GM18502 (cell line): Measurements from ENCODE around the gene MAP1B.

Experiments used
- ATAC-seq: cut with Tn5 transposase; IDR thresholded peaks from one replicate; pipeline ENCODE4 v1.9.1; 2021; ENCODE audit warnings: mild to moderate bottlenecking; ENCODE audit not compliant: unreplicated experiment, poor library complexity

The MAP1B gene

DNA sequence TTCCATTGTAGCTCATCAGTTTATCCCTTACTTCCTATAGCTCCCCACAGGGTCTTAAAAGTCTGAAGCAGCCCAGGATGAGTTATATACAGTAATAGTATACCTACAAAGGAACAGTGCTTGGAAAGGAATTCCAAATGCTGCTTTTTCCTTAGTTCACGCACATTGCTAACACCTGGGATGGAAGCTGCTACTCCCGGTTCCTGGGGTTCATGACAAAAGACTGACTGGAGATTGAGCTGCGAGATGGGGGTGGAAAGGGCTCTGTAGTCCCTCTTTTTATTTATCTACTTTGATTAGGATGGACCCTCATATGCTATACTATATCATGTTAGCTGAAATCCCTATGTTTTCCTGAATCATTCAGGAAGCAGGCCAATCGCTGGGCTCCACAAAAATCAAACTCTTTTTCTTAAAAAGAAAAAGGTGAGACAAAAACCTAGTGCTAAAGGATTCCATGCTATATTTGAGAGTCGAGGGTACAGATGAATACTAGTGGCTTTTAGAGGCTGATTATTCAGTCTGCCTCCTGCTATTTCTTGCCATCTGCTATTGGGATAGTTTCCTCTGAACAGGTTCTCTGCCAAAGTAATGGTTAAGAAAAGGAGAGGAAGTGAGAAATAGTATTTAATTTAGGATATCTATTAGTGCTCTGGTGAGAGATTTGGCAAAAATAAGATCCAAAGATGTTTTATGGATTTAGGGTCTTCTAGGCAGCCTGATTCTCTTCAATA is 131.6 kb downstream of the MAP1B start:
- ATAC-seq = no peak

DNA sequence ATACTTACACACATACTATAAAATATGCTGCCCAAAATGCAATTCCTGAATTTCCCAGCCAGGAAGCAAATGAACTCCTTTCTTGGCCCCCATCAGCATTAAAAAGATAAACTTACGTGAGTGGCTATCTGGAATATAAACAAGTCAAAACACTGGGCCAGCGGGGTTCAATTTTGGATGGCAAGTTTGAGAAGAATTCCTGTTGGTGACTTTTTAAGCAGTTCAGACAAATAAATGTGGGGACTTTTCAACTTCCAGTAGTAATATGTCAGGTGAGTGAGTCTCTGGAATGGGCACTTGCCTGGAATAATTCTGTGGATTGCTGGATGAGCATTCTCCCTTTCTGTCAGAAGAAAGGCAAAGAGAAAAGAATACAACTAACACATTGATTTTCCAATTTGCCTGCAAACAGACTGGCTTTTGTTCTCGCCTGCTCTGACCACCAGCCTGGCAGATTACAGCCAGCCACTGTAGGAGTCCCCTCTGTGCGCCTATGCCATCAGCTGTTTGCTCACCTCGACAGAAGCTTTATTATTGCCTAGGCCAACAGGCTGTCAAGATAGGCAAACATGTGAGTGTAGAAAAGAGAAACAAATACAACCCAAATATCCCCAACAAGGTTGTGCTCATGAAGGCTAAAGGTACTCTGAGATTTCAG is 134.2 kb downstream of the MAP1B start:
- no peak for ATAC-seq

GRCh38 chr5:72242796-72243475 is 135.7 kb downstream of the MAP1B start:
- no peak for ATAC-seq

DNA sequence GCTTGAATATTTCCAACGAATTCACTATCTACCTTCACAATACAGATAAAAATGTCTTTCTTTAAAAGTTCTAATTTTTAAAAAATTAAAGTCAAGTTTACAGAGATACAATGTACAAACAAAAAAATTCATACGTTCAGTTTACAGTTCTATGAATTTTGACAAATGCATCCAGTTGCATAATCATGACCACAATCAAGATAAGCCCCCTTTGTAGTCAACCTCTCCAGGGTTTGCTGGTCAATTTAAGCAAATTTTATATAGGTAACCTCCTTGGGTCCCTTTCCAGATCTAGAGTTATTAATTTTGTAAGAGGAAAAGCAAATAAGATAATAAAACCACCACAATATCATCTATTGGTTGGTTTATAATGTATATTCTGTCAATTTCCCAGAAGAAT is 136.4 kb downstream of the MAP1B start:
- no peak for ATAC-seq

- peak; percentile 79 for ATAC-seq
Observed at GRCh38 chr5:72244862-72245371, 137.6 kb downstream of the MAP1B start.

DNA sequence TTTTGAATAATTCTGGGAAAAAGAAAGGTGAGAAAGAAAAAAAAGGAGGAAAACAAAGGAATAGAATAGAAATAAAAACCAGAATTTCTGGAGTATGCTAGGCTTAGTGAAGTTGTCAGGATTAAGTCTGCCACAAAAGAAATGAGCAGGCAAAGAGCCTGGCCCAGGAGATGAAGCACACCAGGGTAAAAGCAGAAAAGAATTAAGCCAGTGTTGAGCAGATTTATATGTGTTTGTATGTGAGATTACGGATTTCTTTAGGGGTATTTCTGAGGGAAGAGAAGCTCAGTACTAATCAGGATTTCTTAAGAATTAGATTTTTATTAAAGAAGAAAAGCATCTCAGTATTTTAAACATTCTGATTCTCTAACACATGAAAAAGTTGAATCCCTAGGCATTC is 138.3 kb downstream of the MAP1B start:
- no peak for ATAC-seq

DNA sequence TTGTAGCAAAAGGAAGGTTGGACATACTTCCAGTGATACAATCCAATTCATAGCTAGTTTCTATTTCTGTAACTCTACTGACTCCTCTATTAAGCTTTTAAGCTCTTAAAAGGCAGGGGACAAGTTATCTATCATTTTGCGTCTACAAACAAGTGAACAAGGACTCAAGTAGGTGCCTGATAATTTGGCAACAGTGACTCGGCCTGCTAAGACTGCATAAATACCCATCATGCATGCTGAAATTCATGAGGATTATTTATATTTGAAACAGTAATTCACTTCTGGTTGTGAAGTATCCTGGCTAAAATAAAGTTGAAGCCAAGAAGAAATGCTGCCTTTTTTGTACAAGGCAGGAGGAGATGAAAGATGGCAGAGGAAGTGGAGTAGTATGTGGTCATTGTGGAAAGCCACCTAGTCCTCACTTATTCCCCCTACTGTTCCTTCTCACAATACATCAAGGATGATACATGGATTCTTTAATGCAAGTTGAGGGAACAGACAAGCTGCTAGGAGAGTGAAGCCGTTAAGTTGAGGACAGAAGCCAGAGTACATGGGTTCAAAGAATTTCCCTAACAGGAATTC is 138.8 kb downstream of the MAP1B start:
- no peak for ATAC-seq

DNA sequence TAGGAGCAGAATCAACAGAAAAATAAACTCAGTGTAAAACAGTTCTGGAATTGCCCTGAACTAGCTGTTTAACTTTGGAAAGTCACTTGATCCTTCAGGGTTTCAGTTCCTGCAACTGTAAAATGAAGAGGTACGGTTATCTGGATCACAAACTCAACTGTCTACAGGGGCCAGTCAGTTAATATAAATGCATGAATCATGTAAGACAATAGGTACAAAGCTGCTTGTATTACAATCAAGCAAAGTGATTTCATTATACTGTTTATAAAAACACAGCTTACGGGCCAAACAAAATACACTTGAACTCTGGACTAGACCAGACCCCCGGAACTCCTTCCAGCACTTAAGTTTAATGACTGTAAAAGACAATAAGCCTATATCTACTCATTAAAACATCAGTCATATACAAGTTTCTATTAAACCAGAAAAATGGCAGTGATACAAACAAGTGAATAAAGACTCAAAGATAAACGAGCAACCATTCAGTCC is 139.7 kb downstream of the MAP1B start:
- ATAC-seq = no peak

DNA sequence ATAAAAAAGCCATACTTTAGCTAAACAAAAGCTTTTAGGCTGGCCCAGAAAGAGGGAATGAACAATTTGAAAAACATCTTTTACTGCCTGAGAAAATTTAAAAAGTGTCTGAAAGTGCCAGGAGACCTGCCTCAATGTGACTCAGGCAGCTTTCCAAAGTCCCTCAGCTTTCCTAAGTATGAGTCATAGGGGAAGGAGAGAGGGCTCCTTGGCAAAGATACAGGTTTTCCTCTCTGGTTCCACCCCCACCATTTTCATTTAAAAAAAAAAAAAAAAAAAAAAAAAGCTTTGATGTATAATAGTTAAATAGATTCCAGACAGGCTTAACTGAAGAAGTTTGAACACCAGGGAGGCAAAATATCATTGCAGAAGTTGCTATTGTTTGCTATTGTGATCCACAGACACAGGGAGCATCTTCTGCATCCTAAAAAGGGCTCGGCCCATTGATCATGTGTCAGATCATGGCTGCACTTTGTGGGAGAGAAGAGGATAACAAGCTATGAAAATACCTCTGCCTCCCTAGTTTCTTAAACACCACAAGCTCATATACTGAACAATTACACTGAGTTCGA is 141.2 kb downstream of the MAP1B start:
- no peak for ATAC-seq

DNA sequence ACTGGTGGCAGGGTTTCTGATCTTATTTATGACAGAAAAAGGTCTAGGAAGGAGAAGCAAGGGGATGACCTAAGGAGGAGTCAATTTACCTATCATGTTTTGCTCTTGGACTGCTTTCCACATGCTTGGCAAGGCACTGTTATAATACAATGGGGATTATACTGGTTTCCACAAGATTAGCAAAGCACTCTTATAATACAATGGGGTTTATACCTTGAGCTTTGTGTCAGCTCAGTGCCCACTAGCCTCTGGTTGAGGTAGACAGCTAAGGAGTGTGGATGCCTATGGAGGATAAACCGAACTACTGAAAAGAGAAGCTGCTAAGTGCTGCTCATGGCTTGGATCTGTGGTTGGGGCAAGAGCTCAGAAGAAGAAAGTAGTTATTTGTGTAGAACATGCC is 144.1 kb downstream of the MAP1B start:
- ATAC-seq = no peak

DNA sequence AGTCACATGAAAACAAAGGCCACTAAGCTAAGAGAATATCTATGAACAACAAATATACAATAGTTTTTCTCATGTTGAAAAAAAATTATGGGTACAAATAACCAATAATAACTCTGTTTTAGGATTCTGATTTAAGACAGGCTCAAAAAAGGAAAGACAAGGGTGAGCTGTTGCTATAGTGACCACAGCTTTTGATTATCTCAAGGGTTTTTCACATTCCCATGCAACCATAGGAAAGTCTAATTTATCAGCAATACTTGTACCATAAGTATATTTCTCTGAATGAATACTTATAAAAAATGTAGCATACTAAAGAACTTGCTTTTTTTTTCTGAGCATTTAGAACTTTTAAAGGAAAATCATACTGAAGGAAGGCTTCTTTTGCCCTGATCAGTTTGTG is 144.7 kb downstream of the MAP1B start:
- ATAC-seq = no peak

GRCh38 chr5:72252574-72253155 is 145.4 kb downstream of the MAP1B start:
- ATAC-seq = no peak

DNA sequence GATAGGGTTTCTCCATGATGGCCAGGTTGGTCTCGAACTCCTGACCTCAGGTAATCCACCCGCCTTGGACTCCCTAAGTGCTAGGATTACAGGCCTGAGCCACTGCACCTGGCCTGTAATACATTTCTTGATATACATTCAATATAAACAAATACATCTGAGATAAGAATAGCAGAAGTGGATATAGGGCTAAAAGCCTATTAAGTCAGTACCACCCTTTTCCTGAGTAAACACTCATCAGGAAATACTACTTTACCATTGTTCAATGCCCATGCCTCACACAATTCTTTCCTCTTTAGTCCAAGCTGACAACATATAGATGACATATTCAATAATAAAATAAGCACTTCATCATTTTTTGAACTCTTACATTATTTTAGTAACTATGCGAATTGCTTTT is 148.0 kb downstream of the MAP1B start:
- no peak for ATAC-seq

DNA sequence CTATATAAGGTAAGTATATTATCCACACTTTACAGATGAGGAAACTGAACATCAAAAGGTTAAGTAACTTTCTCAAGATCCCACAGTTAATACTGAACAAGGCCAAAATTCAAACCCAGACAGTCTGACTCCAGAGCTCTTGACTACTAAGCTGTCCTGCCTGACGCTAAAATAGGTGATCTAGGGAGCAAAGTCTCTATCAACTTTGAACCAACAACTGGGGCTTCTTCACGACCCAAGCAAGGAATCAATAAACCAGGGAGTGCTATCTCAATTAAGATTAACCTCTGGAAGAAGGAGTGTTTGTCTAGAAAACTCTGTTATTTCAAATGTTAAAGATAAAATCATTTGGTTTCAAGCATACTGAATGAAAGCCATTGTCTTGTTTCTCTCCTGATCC is 148.4 kb downstream of the MAP1B start:
- ATAC-seq = no peak

DNA sequence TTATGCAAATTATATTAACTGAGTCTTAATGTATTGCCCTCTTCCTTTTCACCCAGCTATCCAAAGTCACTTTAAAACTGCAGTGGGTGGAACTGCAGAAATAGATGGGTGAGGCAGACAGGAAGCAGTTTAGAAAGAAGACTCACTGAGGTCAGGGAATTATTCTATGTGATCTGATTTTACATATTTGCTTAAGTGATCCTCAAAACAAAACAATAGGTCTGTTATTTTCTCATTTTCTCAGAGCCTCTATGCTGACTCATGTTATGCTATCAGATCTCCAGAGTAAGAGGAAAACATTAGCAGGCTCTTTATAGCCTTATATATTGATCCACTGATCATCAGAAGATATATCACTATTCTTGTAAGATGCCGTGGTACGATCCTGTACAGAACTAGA is 149.3 kb downstream of the MAP1B start:
- no peak for ATAC-seq
